ENCODE measurements around the gene TAGLN2. TPM values are rescaled to one million over a fixed set of nuclear protein-coding genes. Genes with fewer than 3 reads are reported as not detected.
A peak's percentile ranks its signal among the peaks of the same experiment; 100 is the strongest.

TAGLN2 gene
- total RNA-seq, 1 donor, result 935 TPM

DNA sequence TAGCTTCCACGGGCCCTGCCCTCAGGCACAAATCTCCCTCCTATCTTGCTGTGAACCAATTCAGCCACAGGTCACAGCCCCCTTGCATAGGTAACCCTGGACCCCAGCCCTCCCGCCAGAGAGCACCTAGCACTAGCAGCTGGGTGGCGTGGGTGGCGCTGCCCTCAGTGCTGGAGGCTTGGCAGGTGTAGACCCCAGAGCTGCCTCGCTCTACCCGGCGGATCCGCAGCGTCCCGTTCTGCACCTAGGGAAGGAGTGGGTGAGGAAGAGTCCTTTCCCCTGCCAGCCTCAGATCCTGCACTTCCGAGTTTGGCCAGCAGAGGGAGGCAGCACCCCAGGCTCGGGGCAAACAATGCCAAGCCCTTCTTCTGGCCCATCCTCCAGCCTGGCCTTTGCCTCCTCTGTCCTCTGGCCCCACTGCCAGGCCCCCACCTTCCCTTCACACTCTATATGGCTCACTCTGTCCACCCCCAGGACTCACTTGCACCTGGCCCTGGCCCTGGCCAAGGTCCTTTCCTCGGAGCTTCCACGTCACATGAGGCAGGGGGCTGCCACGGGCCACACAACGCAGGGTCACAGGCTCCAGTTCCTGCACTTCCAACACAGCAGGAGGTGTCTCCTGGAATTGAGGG, 11.1 kb upstream of the TAGLN2 start:
- peak; percentile 63 to 75 (median 70) for DNase-seq (ENCODE audit: low read depth in 2 of 3, low spot score in 2 of 3)

DNA sequence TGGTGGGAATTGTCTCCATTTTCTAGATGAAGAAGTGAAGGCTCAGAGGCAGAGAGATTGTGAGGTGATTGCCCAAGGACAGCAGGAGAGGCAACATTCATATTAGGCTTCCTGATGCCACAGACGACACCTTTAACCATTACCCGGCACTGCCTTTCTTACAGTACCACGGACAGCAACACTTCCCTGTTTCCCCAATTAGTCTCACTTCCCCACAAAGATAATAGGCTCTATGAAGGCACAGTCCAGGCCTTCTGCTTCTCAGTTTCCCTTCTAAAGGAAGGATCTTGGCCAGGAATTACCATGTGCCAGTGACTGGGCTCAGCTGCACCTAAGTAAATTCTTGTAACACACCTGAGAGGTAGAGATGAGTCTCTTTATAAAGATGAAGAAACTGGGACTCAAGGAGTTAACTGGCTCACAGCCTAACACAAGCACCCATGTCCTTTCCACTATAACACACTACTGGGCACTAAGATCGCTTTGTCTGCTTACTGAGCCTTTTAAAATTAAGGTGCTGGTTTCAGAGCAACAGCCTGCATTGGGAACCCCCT, 10.5 kb upstream of the TAGLN2 start:
- no peak for DNase-seq (ENCODE audit: low read depth in 2 of 3, low spot score in 2 of 3)

DNA sequence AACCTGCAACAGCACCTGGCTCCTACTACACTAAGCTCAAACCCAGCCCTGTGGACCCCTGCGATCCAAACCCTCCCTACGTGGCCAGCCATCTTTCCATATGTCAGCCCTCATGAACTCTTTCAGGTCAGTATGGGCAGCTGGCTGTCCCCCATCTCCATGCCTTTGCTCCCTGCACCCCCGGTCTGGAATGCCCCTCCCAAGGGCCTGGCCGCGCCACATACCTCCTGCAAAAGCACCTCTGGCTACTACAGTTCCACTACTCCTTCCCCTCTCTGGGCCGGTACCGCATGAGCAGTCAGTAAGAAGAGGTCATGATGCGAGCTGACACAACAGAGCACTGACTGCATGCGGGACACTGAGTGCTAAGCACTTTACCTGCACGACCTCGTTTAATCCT, 10.0 kb upstream of the TAGLN2 start:
- no peak for DNase-seq (ENCODE audit: low read depth in 2 of 3, low spot score in 2 of 3)

DNA sequence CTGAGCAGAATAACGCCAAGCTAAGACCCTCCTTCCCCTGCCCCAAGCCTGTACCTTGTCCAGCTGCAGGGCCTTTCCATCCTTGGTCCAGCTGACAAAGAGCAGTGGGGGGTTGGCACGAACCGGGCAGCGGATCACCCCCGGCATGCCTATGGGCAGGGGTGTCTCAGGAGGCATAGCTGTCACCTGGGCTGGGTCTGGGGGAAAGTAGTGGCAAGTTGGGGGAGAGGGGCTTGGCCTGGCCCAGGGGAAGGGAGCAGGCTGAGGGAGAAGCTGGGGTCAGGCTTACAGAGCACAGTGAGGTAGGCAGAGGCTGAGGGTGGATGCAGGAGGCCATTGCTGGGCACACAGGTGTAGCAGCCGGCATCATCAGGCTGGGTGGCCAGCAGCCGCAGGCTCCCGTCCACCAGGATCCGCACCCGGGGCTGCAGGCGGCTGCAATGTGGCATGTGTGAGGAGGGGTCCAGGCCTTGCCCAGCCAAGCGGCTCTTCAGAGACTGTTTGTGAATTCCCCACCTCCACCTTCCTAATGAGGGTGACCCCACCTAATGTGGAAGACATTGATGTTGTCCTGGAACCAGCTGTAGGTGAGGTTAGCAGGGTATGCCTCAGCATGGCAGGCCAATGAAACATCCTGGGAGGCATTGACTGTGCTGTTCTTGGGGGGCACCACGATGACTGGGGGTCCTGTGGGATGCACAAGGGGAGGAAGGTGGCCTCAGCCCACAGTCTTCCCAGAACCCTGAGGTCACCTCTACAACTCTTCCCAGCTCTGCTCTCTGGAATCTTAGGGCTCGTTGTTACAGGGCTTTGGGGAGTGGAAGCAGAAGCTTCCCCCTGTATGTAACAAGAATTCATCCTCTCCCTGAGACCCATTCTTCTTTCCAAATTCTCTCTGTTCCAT, 9.1 kb upstream of the TAGLN2 start:
- DNase-seq (ENCODE audit: low read depth in 2 of 3, low spot score in 2 of 3), result no peak

DNA sequence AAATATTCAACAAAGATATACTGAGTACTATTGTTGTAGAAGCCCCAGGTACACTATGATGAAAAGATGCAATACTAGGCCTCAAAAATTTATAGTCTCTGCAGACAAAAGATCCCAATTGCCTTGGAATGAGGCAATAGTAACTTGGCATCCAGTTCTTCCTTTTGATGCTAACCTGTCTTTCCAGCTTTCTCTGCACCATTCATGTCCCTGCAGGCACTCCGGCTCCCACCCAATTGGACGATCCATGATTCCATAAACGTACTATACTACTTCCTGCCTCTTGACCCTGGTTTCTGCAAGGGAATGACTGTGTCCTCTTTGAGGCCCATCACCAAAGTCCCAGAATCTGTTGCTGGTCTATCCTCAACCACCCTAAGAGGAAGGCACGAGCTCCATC, 8.0 kb upstream of the TAGLN2 start:
- DNase-seq (ENCODE audit: low read depth in 2 of 3, low spot score in 2 of 3), result no peak

DNA sequence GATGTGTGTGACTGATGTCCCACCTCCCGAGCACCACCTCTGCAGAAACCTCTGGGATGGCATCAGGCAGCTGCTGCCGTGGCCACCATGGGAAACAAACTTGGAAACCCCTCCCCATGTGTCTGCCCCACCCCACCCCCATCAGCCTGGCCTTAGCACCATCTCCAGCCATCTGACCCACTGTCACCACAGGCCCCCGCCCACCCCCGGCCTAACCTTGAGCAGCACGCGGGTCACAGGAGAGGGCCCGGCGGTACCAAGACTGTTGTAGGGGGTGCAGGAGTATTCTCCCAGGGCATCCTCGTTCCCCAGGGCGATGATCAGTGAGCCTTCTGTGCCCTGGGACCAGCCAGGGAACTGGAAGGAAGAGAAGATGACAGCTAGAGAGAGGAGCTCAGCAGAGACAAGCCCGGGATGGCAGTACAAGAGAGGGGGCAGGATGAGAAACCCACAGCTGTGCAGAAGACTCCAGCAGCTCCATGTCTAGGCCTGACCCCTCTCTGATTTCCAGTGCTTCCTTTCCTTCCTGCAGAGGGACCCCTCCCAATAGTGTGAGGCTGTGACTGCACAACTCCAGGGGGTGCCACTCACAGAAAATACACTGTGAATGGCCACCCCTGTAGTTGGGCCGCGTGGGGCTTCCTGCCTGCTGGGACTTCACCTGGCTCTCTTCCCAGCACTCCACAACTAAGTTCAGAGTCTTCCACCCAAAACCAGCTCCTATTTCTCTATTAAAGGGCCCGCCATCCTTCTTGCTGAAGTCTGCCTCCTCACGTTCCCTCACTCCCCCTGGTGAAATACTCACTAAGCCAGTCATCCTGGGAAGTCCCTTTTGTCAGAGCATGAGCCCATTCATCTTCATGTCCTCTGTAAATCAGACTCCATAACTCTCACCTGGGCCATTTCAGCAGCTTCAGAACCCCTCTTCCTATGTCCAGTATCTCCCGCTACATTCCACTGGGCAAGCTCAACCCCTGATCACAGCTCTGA, 7.3 kb upstream of the TAGLN2 start:
- no peak for DNase-seq (ENCODE audit: low read depth in 2 of 3, low spot score in 2 of 3)

DNA sequence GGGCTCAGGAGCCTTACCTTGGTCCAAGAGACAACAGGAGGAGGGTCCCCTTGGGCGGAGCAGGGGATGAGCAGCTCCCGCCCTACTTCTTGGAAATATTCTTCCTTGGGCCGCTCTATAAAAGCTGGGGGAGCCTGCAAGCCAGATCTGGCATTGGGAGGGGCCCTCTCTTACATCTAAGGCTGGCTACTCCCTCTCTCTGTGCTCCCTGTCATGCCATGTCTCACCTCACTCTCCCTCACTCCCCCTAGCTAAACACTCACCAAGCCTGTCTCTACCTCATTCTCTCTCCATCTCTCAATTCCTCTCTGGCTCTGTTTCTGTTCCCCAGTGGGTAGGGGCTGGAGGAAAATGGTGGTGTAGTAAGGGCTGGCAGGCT, 6.5 kb upstream of the TAGLN2 start:
- DNase-seq (ENCODE audit: low read depth in 2 of 3, low spot score in 2 of 3), result no peak

DNA sequence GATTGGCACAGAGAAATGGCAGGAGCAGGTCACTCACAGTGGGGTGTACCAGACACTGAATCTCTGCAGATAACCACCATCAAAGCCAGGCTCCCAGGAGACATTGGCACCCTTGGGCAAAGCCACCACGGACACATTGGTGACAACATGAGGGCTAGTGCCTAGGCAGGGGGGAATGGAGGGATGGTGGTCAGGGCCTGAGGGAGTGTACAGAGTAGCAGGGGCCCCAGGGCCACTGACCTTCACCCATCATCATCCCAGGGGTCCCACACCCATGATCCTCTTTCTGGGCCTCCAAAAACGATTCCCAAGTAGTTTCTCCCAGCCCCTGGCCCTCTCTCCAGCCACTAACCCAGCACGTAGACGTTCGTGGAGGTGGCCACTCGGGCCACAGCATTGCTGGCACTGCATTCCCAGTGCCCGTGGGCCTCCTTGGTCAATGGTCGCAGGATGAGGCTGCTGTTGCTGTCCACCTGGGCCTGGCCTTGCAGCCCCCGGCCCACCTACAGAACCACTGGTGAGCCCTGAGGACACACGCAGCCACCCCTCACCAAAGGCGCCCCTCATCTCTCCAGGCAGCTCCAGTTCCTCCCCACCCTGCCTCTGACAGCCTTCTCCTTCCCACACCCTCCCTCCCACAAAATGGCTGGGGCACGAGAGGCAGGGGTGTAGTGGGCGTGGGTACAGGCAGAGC, 5.9 kb upstream of the TAGLN2 start:
- no peak for DNase-seq (ENCODE audit: low read depth in 2 of 3, low spot score in 2 of 3)

DNA sequence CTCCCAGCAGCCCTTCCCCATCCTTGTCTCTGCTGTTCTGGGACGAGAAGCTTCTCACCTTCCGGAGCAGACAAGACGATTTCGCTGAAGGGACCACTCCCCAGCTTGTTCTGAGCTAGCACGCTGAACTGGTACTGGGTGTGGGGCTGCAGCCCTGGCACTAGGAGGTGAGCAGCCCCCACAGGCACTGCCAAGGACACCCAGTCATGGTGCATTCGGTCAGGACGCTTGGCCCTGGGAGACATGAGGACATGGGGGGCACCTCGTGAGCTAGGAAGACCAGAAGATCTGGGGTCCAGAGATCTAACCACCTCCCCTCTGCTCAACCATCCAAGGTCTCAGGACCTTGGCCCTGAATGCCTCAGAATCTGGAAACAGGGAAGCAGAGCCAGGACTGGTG, 5.3 kb upstream of the TAGLN2 start:
- DNase-seq (ENCODE audit: low read depth in 2 of 3, low spot score in 2 of 3), result no peak

DNA sequence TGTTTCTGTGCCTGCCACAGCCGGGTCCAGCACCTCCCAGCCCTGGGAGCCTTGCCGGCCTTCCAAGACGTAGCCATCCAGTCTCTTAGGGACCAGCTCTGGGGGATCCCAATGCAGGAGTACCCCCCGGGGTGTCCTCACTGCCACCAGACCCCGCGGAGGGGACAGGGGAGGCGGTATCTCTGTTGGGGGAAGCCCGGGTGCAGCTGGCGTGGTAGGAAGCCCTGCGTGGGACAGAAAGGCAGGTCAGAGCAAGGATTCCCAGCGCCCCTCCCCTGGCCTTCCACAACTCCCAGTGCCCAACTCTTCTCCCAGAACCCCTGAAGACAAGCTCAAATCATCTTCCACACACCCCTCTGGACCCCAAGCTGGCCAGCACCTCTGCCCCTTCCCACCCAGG, 4.9 kb upstream of the TAGLN2 start:
- DNase-seq (ENCODE audit: low read depth in 2 of 3, low spot score in 2 of 3), result no peak

DNA sequence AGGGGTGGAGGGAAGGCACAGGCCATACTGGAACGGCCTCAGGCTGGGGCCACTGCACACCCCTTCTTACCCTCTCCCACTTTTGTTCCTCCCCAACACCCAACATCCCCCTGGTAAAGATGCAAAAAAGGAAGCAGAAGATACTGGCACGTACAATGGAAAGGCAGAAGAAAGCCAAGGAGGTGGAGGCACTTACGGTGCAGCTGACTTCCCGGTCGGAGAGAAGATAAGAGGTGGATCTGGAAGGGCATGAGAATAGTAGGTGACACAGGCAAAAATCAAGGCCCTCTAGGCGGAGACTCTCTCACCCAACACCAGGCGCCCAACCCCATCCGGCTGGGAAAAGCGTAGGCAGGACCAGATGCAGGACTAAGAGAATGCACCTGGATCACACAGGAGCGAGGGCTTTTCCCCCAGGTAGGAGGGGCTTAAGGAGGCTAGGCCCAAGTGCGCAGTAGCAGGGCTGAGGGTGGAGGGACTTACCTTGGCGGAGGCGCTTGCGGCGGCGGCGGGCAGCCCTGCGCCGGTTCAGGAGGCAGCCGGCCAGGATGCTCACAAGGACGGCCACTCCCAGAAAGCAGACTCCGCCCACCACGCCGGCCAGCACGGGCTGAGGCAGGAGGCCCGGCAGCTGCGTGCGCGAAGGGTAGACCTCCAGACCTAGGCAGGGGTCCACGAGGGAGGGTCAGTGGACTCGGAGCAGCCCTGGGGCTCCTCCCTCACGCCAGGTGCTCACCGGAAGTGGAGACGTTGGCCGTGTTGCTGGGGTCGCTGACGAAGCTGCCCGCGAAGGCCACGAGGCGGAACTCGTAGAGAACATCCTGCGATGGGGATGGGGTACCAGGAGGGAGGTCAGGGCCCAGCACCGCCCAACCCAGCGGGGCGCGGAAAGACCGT, 4.1 kb upstream of the TAGLN2 start:
- no peak for DNase-seq (ENCODE audit: low read depth in 2 of 3, low spot score in 2 of 3)

DNA sequence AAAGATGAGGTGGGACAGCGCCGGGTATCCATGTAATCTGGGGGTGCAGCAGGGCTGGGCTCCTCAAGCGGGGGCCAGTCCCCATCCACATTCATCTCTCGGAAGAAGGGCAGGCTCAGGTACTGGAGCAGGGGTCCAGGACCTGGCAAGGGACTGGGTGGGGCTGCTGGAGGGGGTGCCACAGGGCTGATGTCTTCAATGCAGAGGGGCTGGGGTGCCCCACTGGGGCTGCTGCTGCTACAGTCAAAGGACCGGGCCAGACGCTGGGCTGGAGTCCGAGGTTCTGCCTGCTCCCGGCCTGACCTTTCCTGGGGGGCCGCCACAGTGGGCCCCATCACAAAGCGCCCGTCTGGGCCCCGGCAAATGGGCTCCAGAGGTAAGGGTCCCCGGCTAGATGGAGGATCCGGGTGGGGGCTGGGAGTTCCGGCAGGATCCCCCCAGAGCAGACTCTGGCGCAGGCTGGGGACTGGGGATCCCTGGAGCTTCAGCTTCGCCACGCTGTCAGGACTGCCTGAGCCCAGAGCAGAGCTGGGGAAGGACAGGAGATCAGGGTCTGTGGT, 3.3 kb upstream of the TAGLN2 start:
- DNase-seq (ENCODE audit: low read depth in 2 of 3, low spot score in 2 of 3), result no peak

DNA sequence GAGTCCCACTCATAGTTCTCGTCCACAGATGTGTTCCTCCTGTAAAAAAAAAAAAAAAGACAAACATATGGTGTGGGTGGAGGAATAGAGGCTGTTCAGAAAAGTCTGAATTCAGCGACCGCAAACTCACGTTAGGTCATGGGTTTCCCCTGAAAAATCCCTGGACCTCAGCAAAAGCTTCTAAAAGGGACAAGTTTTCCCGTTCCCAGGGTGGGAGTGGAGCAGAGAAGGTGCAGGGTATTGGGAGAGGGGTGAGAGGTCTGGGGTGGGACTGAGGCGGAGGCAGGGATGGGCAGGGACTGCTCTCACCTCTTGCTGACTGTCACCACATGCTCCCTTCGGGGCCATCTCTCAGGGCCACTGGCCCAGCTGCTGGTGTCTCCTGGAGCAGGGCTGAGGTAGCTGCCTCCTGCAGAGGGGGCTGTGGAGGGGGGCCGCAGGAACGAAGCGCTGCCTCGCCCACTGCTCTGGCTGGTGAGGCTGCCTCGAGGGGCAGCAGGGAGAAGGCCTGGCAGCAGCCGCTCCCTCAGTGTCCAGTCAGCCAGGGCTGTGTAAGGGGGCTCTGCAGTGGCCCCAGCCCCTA, 2.6 kb upstream of the TAGLN2 start:
- no peak for DNase-seq (ENCODE audit: low read depth in 2 of 3, low spot score in 2 of 3)

DNA sequence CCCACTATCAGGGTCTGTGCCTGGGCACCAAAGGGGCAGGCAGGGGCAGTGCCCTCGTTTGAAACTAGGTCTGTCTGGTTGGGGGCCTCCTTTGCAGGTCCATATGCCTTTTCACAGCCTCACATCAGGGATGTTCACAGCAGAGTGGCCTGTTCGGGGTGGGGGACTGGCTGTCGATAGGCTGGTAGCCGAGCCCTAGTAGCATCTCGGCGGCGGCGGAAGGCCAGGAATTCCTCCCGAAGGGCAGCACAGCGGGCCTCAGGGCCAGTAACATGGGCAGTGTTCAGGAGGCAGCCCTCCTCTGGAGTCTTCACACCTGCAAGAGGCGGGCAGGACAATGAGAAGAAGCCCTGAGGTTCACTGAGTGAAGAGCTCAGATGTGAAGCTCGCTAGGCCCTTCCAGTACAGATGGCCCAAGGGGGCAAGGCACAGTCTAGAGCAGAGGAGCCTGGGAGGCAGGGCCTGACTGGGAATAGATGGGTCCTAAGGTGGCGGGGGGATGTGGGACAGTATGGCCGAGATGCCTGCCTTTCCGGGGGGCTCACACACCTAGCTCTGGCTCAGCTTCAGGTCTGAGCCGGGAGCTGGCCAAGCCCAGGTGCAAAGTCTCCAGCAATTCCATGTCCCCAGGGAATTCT, 2.0 kb upstream of the TAGLN2 start:
- no peak for DNase-seq (ENCODE audit: low read depth in 2 of 3, low spot score in 2 of 3)

DNA sequence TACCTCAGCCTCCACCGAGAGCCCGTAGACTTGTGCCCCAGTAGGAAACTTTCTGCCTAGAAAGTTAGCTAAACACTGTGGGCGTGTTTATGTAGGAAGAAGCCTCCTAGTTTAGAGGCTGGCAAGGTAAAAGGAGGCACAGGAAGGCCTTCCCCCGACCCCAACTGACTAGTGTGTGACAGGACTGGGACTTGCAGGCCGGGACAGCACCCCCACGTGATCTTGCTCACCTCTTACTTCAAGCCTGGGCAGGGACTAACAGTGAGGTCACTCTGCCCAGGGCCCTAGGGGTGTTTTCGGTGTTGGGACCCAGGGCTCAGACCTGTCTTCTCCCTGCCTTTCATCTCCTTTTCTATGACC, 392 bp upstream of the TAGLN2 start:
- DNase-seq (ENCODE audit: low read depth in 2 of 3, low spot score in 2 of 3), result no peak

DNA sequence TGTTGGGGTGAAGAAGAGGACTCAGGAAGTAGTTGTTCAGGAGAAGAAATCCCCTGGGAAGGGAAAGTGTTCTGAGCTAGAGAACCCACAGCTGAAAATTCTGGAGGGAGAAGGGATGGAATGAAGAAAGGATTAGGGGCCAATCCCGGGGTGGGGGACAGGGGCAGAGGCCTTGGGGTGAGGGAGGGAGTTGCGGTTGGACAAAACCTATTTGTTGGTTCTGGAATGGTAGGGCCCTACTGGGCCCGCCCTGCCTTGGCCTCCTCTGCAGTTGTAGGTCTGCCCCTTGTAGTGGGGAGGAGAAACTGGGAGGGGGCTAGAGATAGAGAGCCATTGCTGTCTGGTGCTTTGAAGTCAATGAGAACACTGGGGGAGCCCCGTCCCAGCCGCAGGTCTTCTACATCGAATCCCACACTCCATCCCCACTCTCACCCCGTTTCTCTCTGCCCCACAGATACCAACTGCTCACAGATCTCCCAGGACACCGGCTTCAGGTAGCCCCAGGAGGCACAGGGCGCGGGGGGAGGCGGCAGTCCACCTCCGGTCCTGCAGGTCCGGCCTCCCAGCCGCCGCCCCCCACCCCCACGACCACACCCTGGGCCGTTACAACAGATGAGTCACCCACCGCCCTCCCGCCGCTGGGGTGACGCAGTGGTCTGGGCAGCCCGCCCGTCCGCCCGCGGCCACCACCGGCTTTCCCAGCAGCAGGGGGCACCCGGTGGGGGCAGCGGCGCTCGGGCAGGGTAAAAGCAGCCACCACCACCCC, 1.1 kb downstream of the TAGLN2 start:
- DNase-seq (ENCODE audit: low read depth in 2 of 3, low spot score in 2 of 3), result peak; percentile 55 to 81 (median 78)
